ENCODE measurements around the gene ITK.

ITK gene

DNA sequence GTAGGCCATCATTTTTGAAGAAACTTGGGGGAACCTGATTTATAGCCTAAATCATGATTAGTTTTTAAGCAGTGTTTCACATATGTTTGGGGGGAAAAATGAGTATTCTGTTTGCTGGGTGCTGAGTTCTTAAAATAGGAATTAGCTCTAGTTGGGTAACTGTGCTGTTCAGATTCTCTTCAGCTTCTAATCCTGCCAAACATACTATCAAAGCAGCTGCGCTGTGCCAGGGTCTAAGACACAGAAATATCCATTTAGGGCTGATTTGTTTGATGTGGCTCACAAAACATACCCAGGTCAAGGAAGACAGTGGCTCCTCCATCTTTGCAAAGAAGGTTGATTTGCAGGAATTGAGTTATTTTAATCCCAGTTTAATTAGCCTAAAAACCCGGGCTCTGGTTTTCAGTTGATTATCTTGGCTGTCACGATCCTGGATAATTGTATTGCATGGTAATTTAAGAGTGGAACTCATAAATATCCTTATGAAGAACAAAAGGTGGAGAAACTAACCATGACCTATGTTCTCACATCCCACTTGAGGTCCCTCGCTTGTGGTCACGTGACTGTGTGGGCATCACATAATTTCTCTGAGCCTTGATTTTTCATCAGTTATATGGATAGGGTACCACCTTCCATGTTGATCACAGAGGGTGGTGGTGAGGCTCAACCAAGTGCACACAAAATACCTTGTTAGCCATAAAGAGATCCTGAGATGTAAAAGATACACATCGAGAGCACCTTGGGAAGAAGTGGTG lies 104.0 kb downstream of the ITK start:
- DNase-seq, result no peak

- DNase-seq, result no peak
These were observed 104.8 kb downstream of the ITK start for GRCh38 chr5:157285310-157286035.

GRCh38 chr5:157286761-157287211 lies 106.1 kb downstream of the ITK start:
- no peak for DNase-seq

- no peak for DNase-seq
These were observed 107.9 kb downstream of the ITK start for GRCh38 chr5:157288405-157289163.

GRCh38 chr5:157289164-157289819 lies 108.7 kb downstream of the ITK start:
- no peak for DNase-seq

GRCh38 chr5:157290156-157290980 lies 109.7 kb downstream of the ITK start:
- DNase-seq, result no peak

GRCh38 chr5:157290981-157291711 lies 110.5 kb downstream of the ITK start:
- DNase-seq, result no peak

DNA sequence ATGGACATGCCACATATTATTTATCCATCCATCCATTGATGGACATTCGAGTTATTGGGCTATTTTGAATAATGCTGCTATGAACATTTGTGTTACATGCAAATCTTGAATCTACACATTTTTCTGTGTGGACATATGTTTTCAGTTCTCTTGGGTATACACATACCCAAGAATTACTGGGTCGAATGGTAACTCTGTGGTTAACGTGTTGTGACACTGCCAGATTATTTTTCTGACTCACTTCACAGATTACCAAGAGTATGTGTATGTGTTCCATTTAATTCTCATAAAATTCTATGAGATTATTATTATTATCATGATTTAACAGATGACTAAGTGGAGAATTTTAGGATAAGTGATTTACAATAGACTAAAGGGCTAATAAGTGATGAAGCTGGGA lies 112.0 kb downstream of the ITK start:
- no peak for DNase-seq

DNA sequence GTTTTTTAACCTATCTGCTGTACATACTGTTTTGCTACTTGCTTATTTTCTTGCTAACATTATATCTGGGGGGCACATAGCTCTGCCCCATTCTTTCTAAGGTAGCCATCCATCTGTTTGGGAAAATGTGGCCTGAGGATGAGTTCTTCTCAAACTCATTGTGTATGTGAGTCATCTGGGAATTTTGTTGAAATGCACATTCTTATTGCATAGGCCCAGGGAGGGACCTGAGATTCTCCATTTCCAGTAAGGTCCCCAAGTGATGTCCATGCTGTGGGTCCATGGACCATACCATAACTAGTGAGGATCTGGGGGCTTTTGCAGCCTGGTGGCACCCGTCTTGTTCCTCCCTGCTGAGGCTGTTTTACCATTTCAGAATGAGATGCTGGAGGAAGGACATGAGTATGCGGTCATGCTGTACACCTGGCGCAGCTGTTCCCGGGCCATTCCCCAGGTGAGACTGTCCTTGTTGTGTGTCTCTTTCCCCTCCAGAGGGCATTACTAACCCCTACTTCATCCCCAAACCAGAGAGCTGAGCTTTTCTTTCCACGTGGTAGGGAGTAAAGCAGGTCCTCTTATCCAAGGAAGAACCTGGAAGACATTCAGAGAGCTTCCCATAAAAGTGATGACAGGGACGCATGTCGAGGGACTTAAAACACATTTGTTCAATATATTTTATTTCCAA lies 113.9 kb downstream of the ITK start:
- DNase-seq, result no peak

- DNase-seq, result no peak
These were observed 114.6 kb downstream of the ITK start for GRCh38 chr5:157295247-157295646.

- no peak for DNase-seq
These were observed 119.9 kb downstream of the ITK start for GRCh38 chr5:157300564-157300963.

GRCh38 chr5:157301066-157301465 lies 120.4 kb downstream of the ITK start:
- no peak for DNase-seq

- DNase-seq, result no peak
These were observed 122.4 kb downstream of the ITK start for GRCh38 chr5:157303023-157303422.

- no peak for DNase-seq
These were observed 123.2 kb downstream of the ITK start for GRCh38 chr5:157303667-157304327.

Measured in activated T-cell treated with anti-CD3 and anti-CD28 coated beads for 4 hours (primary cell).